Erythroblast (primary cell): ENCODE measurements around the gene CCNE1.

Experiments used
- GATA1 ChIP-seq: IDR thresholded peaks from 2 replicates; pipeline ENCODE4 v1.6.1; 2011; ENCODE audit warnings: low read depth, mild to moderate bottlenecking, control low read depth, low read length, moderate library complexity
- POLR2A ChIP-seq: IDR thresholded peaks from 2 replicates; pipeline ENCODE4 v1.6.1; 2011; ENCODE audit warnings: mild to moderate bottlenecking, low read length

- TF ChIP-seq POLR2A: no peak
- no peak for TF ChIP-seq GATA1
These were observed 30.0 kb downstream of the CCNE1 start for GRCh38 chr19:29841559-29842367.
